Transverse colon (tissue), 4 donors: ENCODE results near the gene ARHGAP10.

ENCODE experiments used
- CTCF ChIP-seq, 5 experiments: fragments of 200-600 bp in 3 of 5; fragments of 450-650 bp in 2 of 5; sonication (generic) in 3 of 5; IDR thresholded peaks; 1 replicate in 2 of 5; 2 replicates in 3 of 5; pipeline ENCODE4 v1.5.1; 2016 to 2017; ENCODE audit warnings: antibody characterized with exemption in 5 of 5, inconsistent platforms in 3 of 5, mild to moderate bottlenecking in 2 of 5, moderate library complexity in 1 of 5
- EP300 ChIP-seq: sonication (generic); formaldehyde crosslinking; IDR thresholded peaks from one replicate; pipeline ENCODE4 v1.6.1; 2017; ENCODE audit warnings: antibody characterized with exemption, low read depth
- POLR2A ChIP-seq: fragments of 450-650 bp; IDR thresholded peaks from one replicate; pipeline ENCODE4 v1.6.1; 2016; ENCODE audit warnings: antibody characterized with exemption, mild to moderate bottlenecking, moderate library complexity
- POLR2AphosphoS5 ChIP-seq, 3 donors: sonication (generic); formaldehyde crosslinking; IDR thresholded peaks; one replicate each; pipeline ENCODE4 v1.6.1; 2016; ENCODE audit warnings: antibody characterized with exemption in 3 of 3

GRCh38 chr4:147682755-147683154 is 49.1 kb upstream of the ARHGAP10 start:
- no peak for TF ChIP-seq CTCF (IDR thresholded peaks at IDR 0.05)
- no peak for TF ChIP-seq POLR2AphosphoS5 (IDR thresholded peaks at IDR 0.05)
- TF ChIP-seq EP300 = no peak
- TF ChIP-seq POLR2A = no peak
